ENCODE data around the gene MACF1. TPM values are rescaled to one million over a fixed set of nuclear protein-coding genes. Genes with fewer than 3 reads are reported as not detected.

The MACF1 gene
- total and polyA plus RNA-seq, 8 donors = 49.8 to 161 (median 89.1) TPM

- H3K4me1 ChIP-seq = peaks cover 41 to 58% (median 49%) of the 10 kb centered on the region in 3 donors
- peak; percentile 27 to 48 (median 32) for ATAC-seq
These were observed 203.6 kb downstream of the MACF1 start for GRCh38 chr1:39407896-39408640.

DNA sequence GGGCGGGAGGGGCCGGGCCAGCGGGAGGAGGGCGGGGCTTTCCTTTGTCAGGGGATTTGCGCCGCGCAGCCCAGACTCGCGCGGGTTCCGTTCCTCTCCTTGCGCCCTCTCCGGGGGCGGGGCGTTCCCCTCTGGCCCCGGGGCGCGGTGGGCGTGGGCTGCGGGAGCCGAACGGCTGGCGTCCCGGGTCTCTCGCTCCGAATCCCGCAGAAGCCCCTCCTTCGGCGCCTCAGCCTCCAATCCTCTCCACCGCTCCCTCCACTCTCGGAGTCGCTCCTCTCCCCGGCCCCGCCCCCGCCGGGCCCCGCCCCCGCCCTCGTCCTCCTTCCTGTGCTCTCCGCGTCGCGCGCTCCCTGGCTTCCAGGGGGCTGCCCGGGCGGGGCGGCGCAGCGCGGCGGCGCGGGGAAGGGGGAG is 204.2 kb downstream of the MACF1 start:
- 0 to 1% methylated on average over 1 to 53 of the region's 53 CpGs for WGBS, 2 donors
- Histone ChIP-seq H3K27me3 (no peaks in the 10 kb centered on the region), H3K27ac (peak overlapping the region; percentile 81 to 93 (median 89)), H3K4me1 (peaks cover 41 to 58% (median 49%) of the 10 kb centered on the region in 3 donors), H3K4me3 (peak overlapping the region; percentile 81 to 96 (median 91)), H3K9me3 (no peaks in the 10 kb centered on the region), H3K36me3 (no peaks in the 10 kb centered on the region)
- DNase-seq = peak; percentile 93 to 96 (median 94)
- ATAC-seq = peak; percentile 84 to 90 (median 88)
- intact Hi-C loops (cut with DNase I) = no loop called here
- FAIRE-seq = no peak
- TF ChIP-seq, protein P1, sequence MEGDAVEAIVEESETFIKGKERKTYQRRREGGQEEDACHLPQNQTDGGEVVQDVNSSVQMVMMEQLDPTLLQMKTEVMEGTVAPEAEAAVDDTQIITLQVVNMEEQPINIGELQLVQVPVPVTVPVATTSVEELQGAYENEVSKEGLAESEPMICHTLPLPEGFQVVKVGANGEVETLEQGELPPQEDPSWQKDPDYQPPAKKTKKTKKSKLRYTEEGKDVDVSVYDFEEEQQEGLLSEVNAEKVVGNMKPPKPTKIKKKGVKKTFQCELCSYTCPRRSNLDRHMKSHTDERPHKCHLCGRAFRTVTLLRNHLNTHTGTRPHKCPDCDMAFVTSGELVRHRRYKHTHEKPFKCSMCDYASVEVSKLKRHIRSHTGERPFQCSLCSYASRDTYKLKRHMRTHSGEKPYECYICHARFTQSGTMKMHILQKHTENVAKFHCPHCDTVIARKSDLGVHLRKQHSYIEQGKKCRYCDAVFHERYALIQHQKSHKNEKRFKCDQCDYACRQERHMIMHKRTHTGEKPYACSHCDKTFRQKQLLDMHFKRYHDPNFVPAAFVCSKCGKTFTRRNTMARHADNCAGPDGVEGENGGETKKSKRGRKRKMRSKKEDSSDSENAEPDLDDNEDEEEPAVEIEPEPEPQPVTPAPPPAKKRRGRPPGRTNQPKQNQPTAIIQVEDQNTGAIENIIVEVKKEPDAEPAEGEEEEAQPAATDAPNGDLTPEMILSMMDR (IDR thresholded peaks at IDR 0.05) = no peak

More at GRCh38 chr1:39407896-39408640, 203.6 kb downstream of the MACF1 start:
- Histone ChIP-seq H3K27ac (peak overlapping the region; percentile 81 to 93 (median 89)), H3K27me3 (no peaks in the 10 kb centered on the region), H3K4me3 (peak overlapping the region; percentile 81 to 96 (median 91)), H3K36me3 (no peaks in the 10 kb centered on the region), H3K9me3 (no peaks in the 10 kb centered on the region)
- DNase-seq = peak in 1 of 6 donors; percentile 40
- TF ChIP-seq, protein P1 (IDR thresholded peaks at IDR 0.05) = no peak
- 2% methylated on average over 34 to 38 of the region's 38 CpGs for WGBS, 2 donors
- FAIRE-seq = no peak
- intact Hi-C loops (cut with DNase I) = no loop called here

DNA sequence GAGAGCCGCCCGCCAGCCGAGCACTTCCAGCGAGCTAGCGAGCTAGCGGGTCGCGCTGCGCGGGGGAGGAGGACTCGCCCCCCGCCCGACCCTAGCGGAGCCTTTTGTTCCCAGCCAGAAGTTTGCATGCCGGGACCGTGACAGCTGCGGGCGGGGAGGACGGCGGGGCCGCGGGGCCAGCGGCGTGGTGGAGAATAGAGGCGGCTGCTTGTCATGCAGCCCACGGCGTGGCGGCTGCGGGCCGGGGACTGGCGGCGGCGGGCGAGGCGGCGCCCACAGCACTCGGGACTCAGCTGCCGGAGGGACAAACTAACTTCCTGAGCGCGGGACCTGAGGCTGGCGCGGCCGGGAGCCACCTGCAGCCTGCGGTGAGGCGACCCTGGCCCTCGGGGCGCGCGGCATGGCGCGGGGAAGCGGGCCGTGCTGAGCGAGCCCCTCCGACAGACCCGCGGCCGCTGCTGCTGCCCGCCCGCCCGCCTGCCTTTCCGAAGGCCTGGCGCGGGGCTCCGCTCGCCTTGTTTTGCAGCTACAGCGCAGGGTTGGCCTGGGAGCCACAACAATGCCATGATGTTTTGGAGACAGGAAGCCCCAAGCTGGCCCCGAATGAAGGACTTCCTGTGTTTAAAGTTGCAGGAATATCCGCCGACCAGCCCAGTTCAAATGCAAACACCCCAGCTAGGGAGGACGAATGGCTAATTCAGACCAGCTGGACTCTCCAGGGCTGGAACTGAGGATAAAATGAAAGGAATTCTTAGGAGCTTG is 204.7 kb downstream of the MACF1 start:
- Histone ChIP-seq H3K36me3 (no peaks in the 10 kb centered on the region), H3K27ac (peak overlapping the region; percentile 81 to 93 (median 89)), H3K4me1 (peaks cover 45 to 55% (median 49%) of the 10 kb centered on the region in 3 donors), H3K4me3 (peak overlapping the region; percentile 81 to 96 (median 91)), H3K9me3 (no peaks in the 10 kb centered on the region), H3K27me3 (no peaks in the 10 kb centered on the region)
- FAIRE-seq = no peak
- ATAC-seq = peak; percentile 2 to 53 (median 11)
- intact Hi-C loops (cut with DNase I) = no loop called here
- peak in 4 of 6 donors; percentile 28 to 76 (median 38) for DNase-seq
- 0% methylated on average over 66 to 71 of the region's 71 CpGs for WGBS, 2 donors
- TF ChIP-seq, protein P1 (IDR thresholded peaks at IDR 0.05) = no peak

- DNase-seq (peak; percentile 73 to 84 (median 80)), FAIRE-seq (peak; percentile 61), ATAC-seq (peak; percentile 20 to 37 (median 32))
- Histone ChIP-seq H3K9me3 (no peaks in the 10 kb centered on the region), H3K36me3 (no peaks in the 10 kb centered on the region), H3K27me3 (no peaks in the 10 kb centered on the region), H3K4me3 (peak overlapping the region in 2 of 4 donors; percentile 92 to 96), H3K27ac (no peak overlapping the region), H3K4me1 (peaks cover 40 to 50% (median 44%) of the 10 kb centered on the region in 3 donors)
- TF ChIP-seq, protein P1 (IDR thresholded peaks at IDR 0.05) = peak; percentile 55 to 74 (median 66)
- 15 to 16% methylated on average over 3 of the region's 3 CpGs for WGBS, 2 donors
- intact Hi-C loops (cut with DNase I) = no loop called here
These were observed 206.5 kb downstream of the MACF1 start for GRCh38 chr1:39410915-39411436.

Data from pancreas (tissue), 10 donors.